GM23338 (cell line): ENCODE results near the gene ARL17A.
"Not testable (repeated sequence)": the region's sequence is repeated elsewhere in the genome, so short reads cannot be mapped to it uniquely, and the experiment has no call there.

Source experiments
- CREB1 ChIP-seq: fragments of 250-450 bp; sonication (Bioruptor Pico); IDR thresholded peaks from 2 replicates; pipeline ENCODE4 v1.5.0; 2020; ENCODE audit warnings: low read depth, mild to moderate bottlenecking, moderate library complexity
- EZH2 ChIP-seq: fragments of 200-600 bp; sonication (generic); IDR thresholded peaks from one replicate; pipeline ENCODE4 v1.8.0; 2017; ENCODE audit warnings: antibody characterized with exemption, mild to moderate bottlenecking, low read depth; ENCODE audit not compliant: unreplicated experiment
- EZH2phosphoT487 ChIP-seq: fragments of 200-600 bp; sonication (generic); IDR thresholded peaks from one replicate; pipeline ENCODE4 v1.8.1; 2018; ENCODE audit warnings: antibody characterized with exemption; ENCODE audit not compliant: unreplicated experiment
- JUNB ChIP-seq: IDR thresholded peaks from one replicate; pipeline ENCODE4 v1.6.1; 2016; ENCODE audit warnings: antibody characterized with exemption; ENCODE audit not compliant: unreplicated experiment
- POLR2AphosphoS5 ChIP-seq: IDR thresholded peaks from 2 replicates; pipeline ENCODE4 v1.6.1; 2016; ENCODE audit warnings: antibody characterized with exemption, low read depth
- ZNF114 ChIP-seq: fragments of 250-450 bp; sonication (Bioruptor Pico); IDR thresholded peaks from 2 replicates; pipeline ENCODE4 v1.5.0; 2020; ENCODE audit warnings: mild to moderate bottlenecking, moderate library complexity
- ZNF331 ChIP-seq: fragments of 250-450 bp; sonication (Bioruptor Pico); IDR thresholded peaks from 2 replicates; pipeline ENCODE4 v1.5.0; 2020; ENCODE audit warnings: low read depth, mild to moderate bottlenecking, moderate library complexity
- ZNF462 ChIP-seq: fragments of 250-450 bp; sonication (Bioruptor Pico); IDR thresholded peaks from 2 replicates; pipeline ENCODE4 v1.5.0; 2020; ENCODE audit warnings: mild to moderate bottlenecking, moderate library complexity
- TF ChIP-seq, protein P1 (sequence below), 2 experiments: fragments of 200-600 bp in 1 of 2; sonication (generic) in 1 of 2; conservative IDR thresholded peaks; 2 replicates each; pipeline versions ENCODE4 v1.5.1 to v1.6.1; 2016 to 2017; ENCODE audit warnings: antibody characterized with exemption in 2 of 2, low read depth in 2 of 2, mild to moderate bottlenecking in 2 of 2, moderate library complexity in 1 of 2
- TF ChIP-seq, protein P2 (sequence below): IDR thresholded peaks from one replicate; pipeline ENCODE4 v1.6.1; 2018; ENCODE audit warnings: antibody characterized with exemption; ENCODE audit not compliant: unreplicated experiment
- TF ChIP-seq, protein P3 (sequence below): IDR thresholded peaks from 2 replicates; pipeline ENCODE4 v1.6.1; 2016; ENCODE audit warnings: antibody characterized with exemption

- not testable (repeated sequence) for TF ChIP-seq EZH2; POLR2AphosphoS5; CREB1 (CRISPR knock-in tag); JUNB; ZNF462; ZNF114; ZNF331 (CRISPR knock-in tag); EZH2phosphoT487
- TF ChIP-seq, protein P1, sequence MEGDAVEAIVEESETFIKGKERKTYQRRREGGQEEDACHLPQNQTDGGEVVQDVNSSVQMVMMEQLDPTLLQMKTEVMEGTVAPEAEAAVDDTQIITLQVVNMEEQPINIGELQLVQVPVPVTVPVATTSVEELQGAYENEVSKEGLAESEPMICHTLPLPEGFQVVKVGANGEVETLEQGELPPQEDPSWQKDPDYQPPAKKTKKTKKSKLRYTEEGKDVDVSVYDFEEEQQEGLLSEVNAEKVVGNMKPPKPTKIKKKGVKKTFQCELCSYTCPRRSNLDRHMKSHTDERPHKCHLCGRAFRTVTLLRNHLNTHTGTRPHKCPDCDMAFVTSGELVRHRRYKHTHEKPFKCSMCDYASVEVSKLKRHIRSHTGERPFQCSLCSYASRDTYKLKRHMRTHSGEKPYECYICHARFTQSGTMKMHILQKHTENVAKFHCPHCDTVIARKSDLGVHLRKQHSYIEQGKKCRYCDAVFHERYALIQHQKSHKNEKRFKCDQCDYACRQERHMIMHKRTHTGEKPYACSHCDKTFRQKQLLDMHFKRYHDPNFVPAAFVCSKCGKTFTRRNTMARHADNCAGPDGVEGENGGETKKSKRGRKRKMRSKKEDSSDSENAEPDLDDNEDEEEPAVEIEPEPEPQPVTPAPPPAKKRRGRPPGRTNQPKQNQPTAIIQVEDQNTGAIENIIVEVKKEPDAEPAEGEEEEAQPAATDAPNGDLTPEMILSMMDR (conservative IDR thresholded peaks at IDR 0.05; ENCODE audit: low read depth in 2 of 2) = not testable (repeated sequence)
- TF ChIP-seq, protein P2, sequence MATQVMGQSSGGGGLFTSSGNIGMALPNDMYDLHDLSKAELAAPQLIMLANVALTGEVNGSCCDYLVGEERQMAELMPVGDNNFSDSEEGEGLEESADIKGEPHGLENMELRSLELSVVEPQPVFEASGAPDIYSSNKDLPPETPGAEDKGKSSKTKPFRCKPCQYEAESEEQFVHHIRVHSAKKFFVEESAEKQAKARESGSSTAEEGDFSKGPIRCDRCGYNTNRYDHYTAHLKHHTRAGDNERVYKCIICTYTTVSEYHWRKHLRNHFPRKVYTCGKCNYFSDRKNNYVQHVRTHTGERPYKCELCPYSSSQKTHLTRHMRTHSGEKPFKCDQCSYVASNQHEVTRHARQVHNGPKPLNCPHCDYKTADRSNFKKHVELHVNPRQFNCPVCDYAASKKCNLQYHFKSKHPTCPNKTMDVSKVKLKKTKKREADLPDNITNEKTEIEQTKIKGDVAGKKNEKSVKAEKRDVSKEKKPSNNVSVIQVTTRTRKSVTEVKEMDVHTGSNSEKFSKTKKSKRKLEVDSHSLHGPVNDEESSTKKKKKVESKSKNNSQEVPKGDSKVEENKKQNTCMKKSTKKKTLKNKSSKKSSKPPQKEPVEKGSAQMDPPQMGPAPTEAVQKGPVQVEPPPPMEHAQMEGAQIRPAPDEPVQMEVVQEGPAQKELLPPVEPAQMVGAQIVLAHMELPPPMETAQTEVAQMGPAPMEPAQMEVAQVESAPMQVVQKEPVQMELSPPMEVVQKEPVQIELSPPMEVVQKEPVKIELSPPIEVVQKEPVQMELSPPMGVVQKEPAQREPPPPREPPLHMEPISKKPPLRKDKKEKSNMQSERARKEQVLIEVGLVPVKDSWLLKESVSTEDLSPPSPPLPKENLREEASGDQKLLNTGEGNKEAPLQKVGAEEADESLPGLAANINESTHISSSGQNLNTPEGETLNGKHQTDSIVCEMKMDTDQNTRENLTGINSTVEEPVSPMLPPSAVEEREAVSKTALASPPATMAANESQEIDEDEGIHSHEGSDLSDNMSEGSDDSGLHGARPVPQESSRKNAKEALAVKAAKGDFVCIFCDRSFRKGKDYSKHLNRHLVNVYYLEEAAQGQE = not testable (repeated sequence)
- TF ChIP-seq, protein P3, sequence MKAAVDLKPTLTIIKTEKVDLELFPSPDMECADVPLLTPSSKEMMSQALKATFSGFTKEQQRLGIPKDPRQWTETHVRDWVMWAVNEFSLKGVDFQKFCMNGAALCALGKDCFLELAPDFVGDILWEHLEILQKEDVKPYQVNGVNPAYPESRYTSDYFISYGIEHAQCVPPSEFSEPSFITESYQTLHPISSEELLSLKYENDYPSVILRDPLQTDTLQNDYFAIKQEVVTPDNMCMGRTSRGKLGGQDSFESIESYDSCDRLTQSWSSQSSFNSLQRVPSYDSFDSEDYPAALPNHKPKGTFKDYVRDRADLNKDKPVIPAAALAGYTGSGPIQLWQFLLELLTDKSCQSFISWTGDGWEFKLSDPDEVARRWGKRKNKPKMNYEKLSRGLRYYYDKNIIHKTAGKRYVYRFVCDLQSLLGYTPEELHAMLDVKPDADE = not testable (repeated sequence)
Measured at GRCh38 chr17:46580082-46580481, 591 bp upstream of the ARL17A start.
